IMR-90 (cell line): ENCODE data around the gene HIC2.
"Not testable (repeated sequence)": the region's sequence is repeated elsewhere in the genome, so short reads cannot be mapped to it uniquely, and the experiment has no call there.

ENCODE experiments used
- FOS ChIP-seq: fragments of 150-350 bp; IDR thresholded peaks from 2 replicates; pipeline ENCODE4 v1.6.1; 2016; ENCODE audit warnings: low read depth, low read length
- MAFK ChIP-seq: IDR thresholded peaks from 2 replicates; pipeline ENCODE4 v1.6.1; 2012; ENCODE audit warnings: low read depth, low read length, improper control_type of control experiment
- MXI1 ChIP-seq: IDR thresholded peaks from 2 replicates; pipeline ENCODE4 v1.6.1; 2012; ENCODE audit warnings: low read depth, mild to moderate bottlenecking, low read length, moderate library complexity, borderline replicate concordance
- POLR2A ChIP-seq: IDR thresholded peaks from 2 replicates; pipeline ENCODE4 v1.6.1; 2012; ENCODE audit warnings: mild to moderate bottlenecking, low read depth, low read length
- RFX5 ChIP-seq: IDR thresholded peaks from 2 replicates; pipeline ENCODE4 v1.8.0; 2012; ENCODE audit warnings: low read depth, mild to moderate bottlenecking, low read length, moderate library complexity
- SMC3 ChIP-seq: fragments of 150-350 bp; IDR thresholded peaks from 2 replicates; pipeline ENCODE4 v1.6.1; 2016; ENCODE audit warnings: low read depth, mild to moderate bottlenecking, antibody characterized with exemption, low read length, moderate library complexity
- TF ChIP-seq, protein P1 (sequence below): conservative IDR thresholded peaks from 2 replicates; pipeline ENCODE4 v1.5.1; 2012; ENCODE audit warnings: mild to moderate bottlenecking, low read depth, low read length, improper control_type of control experiment

DNA sequence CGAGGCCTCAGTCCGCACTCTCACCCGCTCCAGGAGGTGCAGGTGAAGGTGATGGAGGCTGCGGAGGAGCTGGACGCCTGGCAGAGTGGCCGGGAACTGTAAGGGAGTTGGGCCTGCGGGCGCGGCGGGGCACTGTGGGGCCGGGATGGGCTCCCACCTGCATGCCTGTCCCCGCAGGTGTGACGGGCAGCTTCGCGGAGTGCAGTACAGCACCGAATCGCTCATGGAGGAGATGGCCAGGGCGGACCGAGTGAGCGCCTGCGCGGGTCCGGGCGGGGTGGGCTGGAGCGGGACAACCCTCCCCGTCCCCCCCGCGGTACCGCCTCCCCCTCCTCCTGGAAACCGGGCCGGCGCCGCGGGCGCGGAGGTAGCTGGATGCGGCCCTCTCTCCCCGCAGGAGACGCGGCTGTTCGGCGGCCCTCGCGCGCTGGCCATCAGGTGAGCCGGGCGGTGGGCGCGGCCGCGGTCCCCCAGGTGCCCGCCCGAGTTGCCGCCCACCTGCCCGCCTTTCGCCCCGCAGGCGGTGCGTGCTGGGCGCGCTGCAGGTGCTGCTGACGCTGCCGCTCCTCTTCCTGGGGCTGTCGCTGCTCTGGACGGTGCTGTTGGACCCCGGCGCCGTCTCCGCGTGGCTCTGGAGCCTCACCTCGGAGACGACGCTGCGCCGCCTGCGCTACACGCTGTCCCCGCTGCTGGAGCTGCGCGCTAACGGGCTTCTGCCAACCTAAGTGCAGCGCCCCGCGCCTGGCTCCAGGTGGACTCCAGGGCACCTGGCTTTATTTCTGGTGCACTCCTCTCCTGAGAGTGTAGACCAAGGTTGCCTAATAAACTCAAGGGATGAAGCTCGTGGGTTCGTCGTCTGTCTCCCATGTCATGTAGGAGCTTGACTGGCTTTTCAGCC, 52.2 kb downstream of the HIC2 start:
- not testable (repeated sequence) for TF ChIP-seq FOS, MXI1, MAFK, RFX5, POLR2A, SMC3
- TF ChIP-seq, protein P1, sequence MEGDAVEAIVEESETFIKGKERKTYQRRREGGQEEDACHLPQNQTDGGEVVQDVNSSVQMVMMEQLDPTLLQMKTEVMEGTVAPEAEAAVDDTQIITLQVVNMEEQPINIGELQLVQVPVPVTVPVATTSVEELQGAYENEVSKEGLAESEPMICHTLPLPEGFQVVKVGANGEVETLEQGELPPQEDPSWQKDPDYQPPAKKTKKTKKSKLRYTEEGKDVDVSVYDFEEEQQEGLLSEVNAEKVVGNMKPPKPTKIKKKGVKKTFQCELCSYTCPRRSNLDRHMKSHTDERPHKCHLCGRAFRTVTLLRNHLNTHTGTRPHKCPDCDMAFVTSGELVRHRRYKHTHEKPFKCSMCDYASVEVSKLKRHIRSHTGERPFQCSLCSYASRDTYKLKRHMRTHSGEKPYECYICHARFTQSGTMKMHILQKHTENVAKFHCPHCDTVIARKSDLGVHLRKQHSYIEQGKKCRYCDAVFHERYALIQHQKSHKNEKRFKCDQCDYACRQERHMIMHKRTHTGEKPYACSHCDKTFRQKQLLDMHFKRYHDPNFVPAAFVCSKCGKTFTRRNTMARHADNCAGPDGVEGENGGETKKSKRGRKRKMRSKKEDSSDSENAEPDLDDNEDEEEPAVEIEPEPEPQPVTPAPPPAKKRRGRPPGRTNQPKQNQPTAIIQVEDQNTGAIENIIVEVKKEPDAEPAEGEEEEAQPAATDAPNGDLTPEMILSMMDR = not testable (repeated sequence)
